GM19397 (cell line): ENCODE data around the gene ETS1.
A peak's percentile ranks its signal among the peaks of the same experiment; 100 is the strongest.

Experiments
- ATAC-seq: cut with Tn5 transposase; IDR thresholded peaks from one replicate; pipeline ENCODE4 v1.9.1; 2021; ENCODE audit warnings: mild to moderate bottlenecking, moderate library complexity; ENCODE audit not compliant: unreplicated experiment

The ETS1 gene

GRCh38 chr11:128547946-128548648 lies 39.3 kb downstream of the ETS1 start:
- no peak for ATAC-seq

GRCh38 chr11:128546916-128547315 lies 40.4 kb downstream of the ETS1 start:
- no peak for ATAC-seq

DNA sequence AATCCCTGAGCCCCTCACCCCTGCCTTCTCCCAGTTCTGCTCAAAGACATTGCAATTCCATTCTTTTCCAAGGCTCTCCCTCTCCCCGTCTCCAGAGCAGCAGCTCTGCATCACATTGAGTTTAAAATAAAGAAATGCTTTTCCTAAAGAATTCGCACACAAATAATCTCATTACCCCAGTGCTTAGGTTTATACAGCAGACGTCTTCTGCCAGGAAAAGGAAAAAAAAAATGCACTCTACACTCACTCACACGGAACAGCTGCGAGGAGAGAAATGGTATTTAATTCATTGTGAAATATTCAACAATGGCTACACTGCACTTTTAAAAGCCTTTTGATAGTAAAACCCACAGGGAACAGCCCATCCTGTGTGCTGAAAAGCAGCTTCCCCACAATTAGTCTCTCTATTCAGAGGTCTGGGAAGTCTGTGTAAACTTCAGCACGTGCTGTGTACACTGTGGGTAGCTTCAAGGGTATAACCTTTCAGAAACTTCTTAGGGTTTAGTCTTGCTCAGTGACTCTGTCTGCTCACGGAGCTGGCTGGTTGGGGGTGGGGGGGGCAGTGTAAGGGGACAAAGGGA lies 42.8 kb downstream of the ETS1 start:
- no peak for ATAC-seq

- ATAC-seq: no peak
These were observed 46.9 kb downstream of the ETS1 start for GRCh38 chr11:128540469-128540868.

DNA sequence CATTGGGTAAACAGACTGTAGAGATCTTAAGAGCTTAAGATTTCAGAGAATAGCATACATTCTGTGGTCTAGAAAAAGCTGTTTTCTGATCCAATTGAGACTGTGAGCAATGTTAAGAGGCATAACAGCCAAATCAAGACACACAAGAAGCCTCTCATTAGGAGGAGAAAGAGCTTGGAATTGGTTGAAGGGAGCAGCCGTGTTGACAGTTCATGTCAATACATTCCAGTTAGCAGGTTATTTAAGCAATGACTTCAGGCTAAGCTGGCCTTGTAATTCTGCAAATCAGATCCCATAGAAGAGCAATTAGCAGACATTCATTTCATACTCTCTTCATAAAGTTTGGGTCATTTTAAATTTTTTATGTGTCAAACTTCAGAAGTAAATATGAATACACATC lies 50.9 kb downstream of the ETS1 start:
- no peak for ATAC-seq

GRCh38 chr11:128535468-128536457 lies 51.6 kb downstream of the ETS1 start:
- ATAC-seq: no peak

DNA sequence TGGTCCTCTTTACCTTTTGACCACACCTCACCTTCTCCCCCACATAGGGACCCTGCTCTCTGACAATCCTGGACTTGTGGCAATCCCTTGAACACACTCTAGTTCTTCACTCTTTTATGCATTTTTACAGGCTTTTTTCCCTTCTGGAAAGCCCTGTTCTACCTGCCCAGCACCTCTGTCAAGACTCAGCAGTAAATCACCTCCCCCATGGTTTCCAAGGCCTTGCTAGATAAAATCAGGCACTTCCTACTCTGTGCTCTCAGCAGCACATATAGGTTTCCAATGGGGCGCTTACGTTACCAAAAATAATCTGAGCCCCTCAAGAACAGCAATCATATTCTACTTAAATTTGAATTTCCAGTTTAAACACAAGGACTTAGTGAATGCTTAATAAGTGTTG lies 53.9 kb downstream of the ETS1 start:
- ATAC-seq: no peak

DNA sequence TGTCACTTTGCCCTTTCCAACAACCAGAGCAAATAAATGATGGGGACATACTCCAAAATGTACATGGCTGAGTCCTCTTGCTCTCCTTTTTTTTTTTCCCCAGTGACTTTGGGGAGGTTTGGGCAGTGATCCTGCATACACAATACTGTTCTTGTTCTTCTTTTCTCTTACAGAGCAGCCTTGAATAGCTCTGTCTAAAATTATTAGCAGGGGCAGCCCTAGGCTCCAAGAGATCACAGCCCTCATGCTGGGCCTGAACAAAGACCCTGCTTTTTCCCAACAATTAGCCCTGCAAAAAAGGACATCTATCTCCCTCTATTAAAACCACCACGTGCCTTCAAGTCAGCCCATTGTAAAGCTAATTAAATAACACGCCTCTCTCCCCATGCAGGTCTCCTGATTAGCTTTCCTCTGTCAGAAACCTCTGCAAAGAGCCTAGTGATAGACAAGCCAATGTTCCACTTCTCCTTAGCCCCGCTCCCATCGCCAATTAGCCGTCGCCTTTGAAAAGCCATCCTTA lies 54.7 kb downstream of the ETS1 start:
- no peak for ATAC-seq

- no peak for ATAC-seq
These were observed 55.3 kb downstream of the ETS1 start for GRCh38 chr11:128532016-128532571.

- no peak for ATAC-seq
These were observed 55.8 kb downstream of the ETS1 start for GRCh38 chr11:128531588-128531987.

DNA sequence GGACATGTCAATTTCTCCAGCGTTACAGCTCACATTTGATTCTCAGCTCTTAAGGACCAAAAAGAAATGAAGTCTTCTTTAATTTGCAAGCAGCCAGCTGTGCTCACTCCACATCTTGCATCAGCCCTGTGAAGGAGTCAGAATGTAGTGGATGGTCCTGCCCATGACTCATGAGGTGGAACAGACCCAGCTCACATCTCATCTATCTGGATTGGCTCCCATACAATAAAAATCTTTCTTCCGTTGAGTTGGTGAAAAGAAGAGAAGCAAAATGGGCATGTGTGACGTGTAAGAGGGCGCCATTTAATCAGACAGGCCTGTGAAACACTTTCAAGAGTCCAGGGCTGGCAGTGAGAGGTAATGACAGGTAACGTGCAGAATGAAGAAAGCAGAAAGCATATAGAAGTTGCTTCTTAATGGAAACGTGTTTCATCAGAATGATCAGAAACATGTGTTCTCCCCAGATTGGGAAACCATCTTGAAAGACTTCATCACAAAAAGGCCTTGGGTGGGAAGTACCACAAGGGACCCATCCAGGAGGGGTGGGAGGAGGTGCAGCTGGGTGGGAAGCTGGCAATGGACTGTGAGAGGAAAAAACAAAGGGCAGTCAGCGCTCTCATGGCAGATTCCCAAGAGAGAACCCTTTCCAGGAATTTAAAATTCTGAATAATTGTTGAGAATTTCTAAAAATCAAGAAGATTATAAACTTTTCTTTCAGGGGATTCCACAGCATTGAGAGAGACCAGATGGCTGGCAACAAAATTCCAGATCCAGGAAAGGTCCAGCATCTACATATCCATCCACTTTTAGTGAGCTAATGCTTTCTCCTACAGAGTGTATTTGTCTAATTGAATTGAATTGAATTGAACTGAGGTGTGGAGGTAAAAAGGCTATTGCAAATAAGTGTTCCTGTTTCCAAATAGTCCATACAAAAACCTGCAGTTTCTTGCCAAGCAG lies 57.0 kb downstream of the ETS1 start:
- ATAC-seq: no peak

GRCh38 chr11:128528294-128528693 lies 59.1 kb downstream of the ETS1 start:
- ATAC-seq: no peak

- ATAC-seq: no peak
These were observed 60.3 kb downstream of the ETS1 start for GRCh38 chr11:128527046-128527445.

DNA sequence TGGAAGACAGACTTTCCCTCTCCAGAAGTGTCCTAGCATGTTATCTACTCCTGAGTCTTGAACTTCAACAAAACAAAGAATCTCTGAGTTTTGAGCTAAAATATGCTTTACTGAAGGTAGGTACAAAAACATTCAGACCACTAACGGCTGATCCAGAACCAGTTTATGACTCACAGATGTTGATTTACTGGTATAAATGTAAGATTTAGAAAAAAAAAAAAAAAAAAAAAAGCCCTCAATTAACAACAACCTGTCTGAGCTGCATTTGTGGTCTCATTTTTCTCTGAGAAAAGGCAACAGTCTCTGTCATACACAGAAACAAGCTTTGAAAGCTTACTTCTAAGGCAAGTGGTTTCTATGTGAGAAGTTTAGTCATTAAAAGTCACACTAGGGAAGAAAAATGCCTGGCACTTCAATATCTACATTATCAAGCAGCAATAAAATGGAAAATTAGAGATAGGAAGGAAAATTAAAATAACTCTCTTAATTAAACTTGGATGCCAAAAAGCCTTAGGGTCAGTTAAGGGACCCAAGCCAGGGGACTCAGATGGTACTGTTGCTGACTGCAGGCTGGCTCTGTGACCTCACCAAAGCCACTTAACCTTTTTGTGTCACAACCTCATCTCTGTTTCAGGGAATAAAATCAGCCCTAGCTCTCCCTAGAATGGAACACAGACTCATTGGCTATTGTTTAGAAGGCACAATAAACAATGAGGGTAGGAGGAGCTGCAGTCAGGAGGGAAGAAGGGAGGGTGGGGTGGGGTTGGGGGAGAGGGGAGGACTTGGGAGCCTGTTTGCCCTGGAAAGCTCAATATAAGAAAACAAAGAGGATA lies 61.7 kb downstream of the ETS1 start:
- no peak for ATAC-seq

DNA sequence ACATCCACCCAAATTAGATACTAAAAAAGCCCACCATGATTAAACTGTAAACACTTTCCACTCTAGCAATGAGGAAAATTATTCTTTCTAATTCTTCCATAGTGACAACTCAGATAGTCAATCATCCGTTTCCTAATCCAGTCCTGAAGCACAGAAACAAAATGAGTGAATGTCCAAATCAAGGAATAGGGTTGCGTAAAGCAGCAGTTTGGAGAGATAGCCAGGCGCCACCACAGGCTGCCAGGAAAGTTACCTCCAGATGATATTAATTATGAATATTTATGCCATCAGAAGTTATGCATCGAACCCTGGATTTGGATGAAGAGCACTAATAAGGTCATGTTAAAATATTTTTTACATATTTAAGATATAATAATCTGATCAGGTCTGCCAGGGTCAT lies 63.2 kb downstream of the ETS1 start:
- no peak for ATAC-seq

DNA sequence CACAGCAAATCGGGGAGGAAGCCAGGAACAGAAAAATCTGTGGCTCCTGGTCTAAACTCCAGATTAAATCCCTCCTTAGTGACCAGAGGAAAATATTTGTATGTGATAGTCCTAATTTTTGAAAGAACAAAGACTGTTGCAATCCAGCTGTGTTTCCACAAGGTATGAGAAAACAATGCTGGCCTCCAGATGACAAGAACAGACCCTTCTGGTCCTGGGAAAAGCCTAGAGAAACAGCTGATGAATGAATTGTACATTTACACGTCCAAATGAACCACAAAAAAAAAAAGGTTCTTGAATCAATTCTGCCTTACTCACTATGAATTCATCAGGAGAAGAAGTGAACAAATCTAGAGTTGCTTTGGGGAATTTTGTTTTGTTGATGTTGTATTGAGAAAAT lies 63.7 kb downstream of the ETS1 start:
- no peak for ATAC-seq

DNA sequence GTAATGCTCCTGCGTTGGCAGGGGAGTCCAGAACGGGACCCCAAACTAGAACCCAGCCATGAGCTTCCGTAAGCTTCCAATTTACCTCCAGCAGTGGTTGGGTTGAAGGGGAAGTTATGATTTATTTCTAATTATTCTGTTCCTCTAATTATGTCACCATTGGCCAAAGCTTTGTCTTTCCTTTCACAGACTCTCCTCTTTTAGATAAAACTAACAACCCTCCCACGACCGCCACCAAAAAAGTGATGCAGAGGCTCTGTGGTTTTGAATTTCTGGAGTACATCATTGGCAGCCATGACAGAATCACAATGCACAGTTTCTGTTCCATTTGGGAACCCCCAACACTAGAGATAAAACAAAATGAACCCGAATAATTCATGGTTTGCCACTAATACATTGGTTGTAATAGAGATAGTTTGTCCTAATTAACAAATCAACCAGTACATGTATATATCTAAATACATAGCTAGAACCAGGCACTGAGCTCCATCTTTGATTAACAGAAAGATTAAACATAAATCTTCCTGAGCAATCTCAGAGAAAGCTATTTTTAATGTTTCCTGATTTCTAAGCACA lies 64.3 kb downstream of the ETS1 start:
- ATAC-seq: peak; percentile 1

GRCh38 chr11:128522055-128522942 lies 65.1 kb downstream of the ETS1 start:
- ATAC-seq: peak; percentile 84
